Anterior cingulate cortex (tissue), 58 donors: Measurements from ENCODE around the gene MALAT1.
A peak's percentile ranks its signal among the peaks of the same experiment; 100 is the strongest.

Experiments used
- DNase-seq, 58 donors: peaks; one replicate each; lab custom pipeline; 2025; lab: John Stamatoyannopoulos, UW

The MALAT1 gene

GRCh38 chr11:65496304-65497140 lies 2.3 kb upstream of the MALAT1 start:
- peak in 9 of 58 donors; percentile 34 to 73 (median 56) for DNase-seq

GRCh38 chr11:65497141-65498041 lies 1.5 kb upstream of the MALAT1 start:
- DNase-seq = peak; percentile 78 to 100 (median 98)

GRCh38 chr11:65498042-65498726 lies 661 bp upstream of the MALAT1 start:
- peak in 25 of 58 donors; percentile 31 to 80 (median 50) for DNase-seq

GRCh38 chr11:65498727-65498976 lies 193 bp upstream of the MALAT1 start:
- DNase-seq = no peak

GRCh38 chr11:65499713-65500386 lies 1.0 kb downstream of the MALAT1 start:
- no peak for DNase-seq

- peak in 13 of 58 donors; percentile 24 to 72 (median 39) for DNase-seq
These were observed 1.7 kb downstream of the MALAT1 start for GRCh38 chr11:65500387-65501185.

GRCh38 chr11:65501186-65501471 lies 2.3 kb downstream of the MALAT1 start:
- DNase-seq = no peak

GRCh38 chr11:65501472-65502273 lies 2.8 kb downstream of the MALAT1 start:
- DNase-seq = no peak

- no peak for DNase-seq
These were observed 3.4 kb downstream of the MALAT1 start for GRCh38 chr11:65502274-65502554.

GRCh38 chr11:65502555-65503367 lies 3.9 kb downstream of the MALAT1 start:
- peak in 2 of 58 donors; percentile 23 to 65 for DNase-seq

- no peak for DNase-seq
These were observed 4.6 kb downstream of the MALAT1 start for GRCh38 chr11:65503368-65503948.

- DNase-seq = peak in 1 of 58 donors; percentile 39
These were observed 5.3 kb downstream of the MALAT1 start for GRCh38 chr11:65503949-65504673.

- peak in 1 of 58 donors; percentile 44 for DNase-seq
These were observed 6.0 kb downstream of the MALAT1 start for GRCh38 chr11:65504674-65505465.

- peak in 4 of 58 donors; percentile 26 to 53 (median 36) for DNase-seq
These were observed 6.8 kb downstream of the MALAT1 start for GRCh38 chr11:65505466-65506289.

- no peak for DNase-seq
These were observed 7.5 kb downstream of the MALAT1 start for GRCh38 chr11:65506290-65506771.
